Natural killer cell (primary cell): ENCODE data around the gene DCP2. TPM values are rescaled to one million over a fixed set of nuclear protein-coding genes. Genes with fewer than 3 reads are reported as not detected.

ENCODE experiments used
- ATAC-seq, 3 donors: fragments of 150-1000 bp in 2 of 3; fragments of 200-7000 bp in 1 of 3; cut with Tn5 transposase; 1 replicate in 1 of 3; 2 replicates in 2 of 3; pipeline ENCODE4 v1.10.0; 2021; ENCODE audit warnings: mild to moderate bottlenecking in 2 of 3, moderate library complexity in 2 of 3
- DNase-seq, 2 donors: peaks; one replicate each; pipeline versions ENCODE4 v3.0.0 to v3.0.0-alpha.2; 2013 to 2021; ENCODE audit warnings: mixed read lengths in 1 of 2
- H3K27ac ChIP-seq: one replicate; pipeline ENCODE4 v1.5.1; 2013; ENCODE audit warnings: mild to moderate bottlenecking, low read length
- H3K27me3 ChIP-seq: one replicate; pipeline ENCODE4 v1.6.1; 2013; ENCODE audit warnings: low read length; ENCODE audit not compliant: control insufficient read depth, insufficient read depth
- H3K36me3 ChIP-seq: one replicate; pipeline ENCODE4 v1.6.1; 2013; ENCODE audit warnings: low read length; ENCODE audit not compliant: control insufficient read depth, insufficient read depth
- H3K4me1 ChIP-seq: one replicate; pipeline ENCODE4 v1.6.1; 2013; ENCODE audit warnings: low read length; ENCODE audit not compliant: control insufficient read depth, insufficient read depth
- H3K4me3 ChIP-seq: one replicate; pipeline ENCODE4 v1.5.1; 2013; ENCODE audit warnings: low read length
- H3K9me3 ChIP-seq: one replicate; pipeline ENCODE4 v1.6.1; 2013; ENCODE audit warnings: low read length; ENCODE audit not compliant: control insufficient read depth, insufficient read depth
- H3K27ac Mint-ChIP-seq, 2 donors: one replicate each; pipeline ENCODE4 v1.8.0; 2022; ENCODE audit warnings: mild to moderate bottlenecking in 2 of 2, mixed read lengths in 2 of 2, moderate library complexity in 1 of 2
- H3K27me3 Mint-ChIP-seq, 2 donors: one replicate each; pipeline ENCODE4 v1.8.0; 2022; ENCODE audit warnings: low read depth in 2 of 2, mixed read lengths in 2 of 2
- H3K36me3 Mint-ChIP-seq: one replicate; pipeline ENCODE4 v1.8.0; 2022; ENCODE audit warnings: mixed read lengths
- H3K4me1 Mint-ChIP-seq, 2 donors: one replicate each; pipeline ENCODE4 v1.8.0; 2022; ENCODE audit warnings: mixed read lengths in 2 of 2
- H3K4me3 Mint-ChIP-seq: one replicate; pipeline ENCODE4 v1.8.0; 2022; ENCODE audit warnings: mild to moderate bottlenecking, moderate library complexity, mixed read lengths
- H3K9me3 Mint-ChIP-seq, 2 donors: one replicate each; pipeline ENCODE4 v1.8.0; 2022; ENCODE audit warnings: mixed read lengths in 2 of 2
- WGBS: methylation state at CpG from one replicate; pipeline ENCODE4 v1.1.7; 2013; ENCODE audit warnings: missing lambda C conversion rate; ENCODE audit not compliant: insufficient coverage; 5-methylcytosine and 5-hydroxymethylcytosine counted together
- intact Hi-C: fragments of 100-400 bp; cut with micrococcal nuclease; formaldehyde crosslinking; loops from one replicate; pipeline ENCODE4 v1.14.2; 2022
- total RNA-seq, 4 donors: library from RNA; stranded (reverse); fragments of 120-200 nt in 1 of 4; gene quantifications; one replicate each; pipeline versions ENCODE4 v1.2.3 to v1.2.4, GENCODE V29; 2013 to 2022
- TF ChIP-seq, protein P1 (sequence below): fragments of 200-600 bp; IDR thresholded peaks from one replicate; pipeline ENCODE4 v1.8.0; 2022; ENCODE audit warnings: antibody characterized with exemption

The DCP2 gene
- total RNA-seq, 3 donors from 2014 or later (not counting 1 experiment from before 2014, with no cell fraction given), result 69.3 to 82.9 (median 76.7) TPM

DNA sequence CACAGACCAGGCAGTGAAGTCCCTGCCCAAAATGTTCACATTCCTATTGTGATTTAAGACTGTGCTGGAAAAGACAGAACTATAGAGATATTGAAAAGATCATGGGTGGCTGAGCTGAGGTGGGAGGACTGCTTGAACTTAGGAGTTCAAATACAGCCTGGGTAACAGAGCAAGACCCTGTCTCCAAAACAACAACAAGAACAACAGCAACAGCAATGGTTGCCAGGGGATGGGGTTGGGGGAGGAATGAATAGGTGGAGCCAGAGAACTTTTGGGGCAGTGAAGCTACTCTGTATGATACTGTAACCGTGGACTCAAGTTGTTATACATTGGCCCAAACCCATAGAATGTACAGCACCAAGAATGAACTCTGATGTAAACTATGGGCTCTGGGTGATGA, 88.2 kb downstream of the DCP2 start:
- Histone ChIP-seq H3K36me3 (no peaks in the 10 kb centered on the region), H3K27ac (no peak overlapping the region), H3K9me3 (no peaks in the 10 kb centered on the region), H3K27me3 (no peaks in the 10 kb centered on the region), H3K4me1 (no peaks in the 10 kb centered on the region), H3K4me3 (no peak overlapping the region)
- Mint-ChIP-seq H3K36me3 (no peaks in the 10 kb centered on the region), H3K9me3 (no peaks in the 10 kb centered on the region), H3K27me3 (no peaks in the 10 kb centered on the region), H3K4me1 (peaks cover 0 to 8% of the 10 kb centered on the region in 2 donors), H3K4me3 (no peak overlapping the region), H3K27ac (no peak overlapping the region)
- ATAC-seq (no peak), DNase-seq (no peak)
- intact Hi-C loops, result no loop called here
- TF ChIP-seq, protein P1, sequence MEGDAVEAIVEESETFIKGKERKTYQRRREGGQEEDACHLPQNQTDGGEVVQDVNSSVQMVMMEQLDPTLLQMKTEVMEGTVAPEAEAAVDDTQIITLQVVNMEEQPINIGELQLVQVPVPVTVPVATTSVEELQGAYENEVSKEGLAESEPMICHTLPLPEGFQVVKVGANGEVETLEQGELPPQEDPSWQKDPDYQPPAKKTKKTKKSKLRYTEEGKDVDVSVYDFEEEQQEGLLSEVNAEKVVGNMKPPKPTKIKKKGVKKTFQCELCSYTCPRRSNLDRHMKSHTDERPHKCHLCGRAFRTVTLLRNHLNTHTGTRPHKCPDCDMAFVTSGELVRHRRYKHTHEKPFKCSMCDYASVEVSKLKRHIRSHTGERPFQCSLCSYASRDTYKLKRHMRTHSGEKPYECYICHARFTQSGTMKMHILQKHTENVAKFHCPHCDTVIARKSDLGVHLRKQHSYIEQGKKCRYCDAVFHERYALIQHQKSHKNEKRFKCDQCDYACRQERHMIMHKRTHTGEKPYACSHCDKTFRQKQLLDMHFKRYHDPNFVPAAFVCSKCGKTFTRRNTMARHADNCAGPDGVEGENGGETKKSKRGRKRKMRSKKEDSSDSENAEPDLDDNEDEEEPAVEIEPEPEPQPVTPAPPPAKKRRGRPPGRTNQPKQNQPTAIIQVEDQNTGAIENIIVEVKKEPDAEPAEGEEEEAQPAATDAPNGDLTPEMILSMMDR, result no peak
- WGBS, result no CpG with 5 or more reads among the region's 1 CpG

DNA sequence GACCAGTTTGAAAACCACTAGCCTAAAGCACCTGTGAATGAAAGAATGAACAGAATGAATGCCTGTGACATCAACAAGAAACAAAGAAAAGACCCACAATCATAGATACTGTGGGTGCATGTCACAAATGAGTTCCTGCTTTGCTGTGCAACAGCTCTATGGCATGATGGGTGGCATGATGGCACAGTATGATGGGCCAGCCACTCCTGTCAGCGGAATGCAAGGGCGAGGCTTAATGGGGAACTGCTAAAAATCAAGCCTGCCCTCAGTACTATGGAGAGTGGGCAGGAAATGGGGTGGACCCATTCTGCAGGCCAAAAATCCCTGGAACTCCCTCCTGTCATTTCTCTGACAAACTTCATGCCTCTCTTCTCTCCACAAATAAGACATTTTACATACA, 89.0 kb downstream of the DCP2 start:
- Mint-ChIP-seq H3K36me3 (no peaks in the 10 kb centered on the region), H3K9me3 (no peaks in the 10 kb centered on the region), H3K27me3 (no peaks in the 10 kb centered on the region), H3K4me3 (no peak overlapping the region), H3K4me1 (peaks cover 0 to 8% of the 10 kb centered on the region in 2 donors), H3K27ac (no peak overlapping the region)
- intact Hi-C loops, result no loop called here
- TF ChIP-seq, protein P1, result no peak
- no peaks in the 10 kb centered on the region for H3K9me3 ChIP-seq
- 92% methylated on average over 2 of the region's 2 CpGs for WGBS
- no peak overlapping the region for H3K27ac ChIP-seq
- no peak overlapping the region for H3K4me3 ChIP-seq
- DNase-seq (no peak), ATAC-seq (no peak)
- no peaks in the 10 kb centered on the region for H3K27me3 ChIP-seq
- no peaks in the 10 kb centered on the region for H3K4me1 ChIP-seq
- no peaks in the 10 kb centered on the region for H3K36me3 ChIP-seq

DNA sequence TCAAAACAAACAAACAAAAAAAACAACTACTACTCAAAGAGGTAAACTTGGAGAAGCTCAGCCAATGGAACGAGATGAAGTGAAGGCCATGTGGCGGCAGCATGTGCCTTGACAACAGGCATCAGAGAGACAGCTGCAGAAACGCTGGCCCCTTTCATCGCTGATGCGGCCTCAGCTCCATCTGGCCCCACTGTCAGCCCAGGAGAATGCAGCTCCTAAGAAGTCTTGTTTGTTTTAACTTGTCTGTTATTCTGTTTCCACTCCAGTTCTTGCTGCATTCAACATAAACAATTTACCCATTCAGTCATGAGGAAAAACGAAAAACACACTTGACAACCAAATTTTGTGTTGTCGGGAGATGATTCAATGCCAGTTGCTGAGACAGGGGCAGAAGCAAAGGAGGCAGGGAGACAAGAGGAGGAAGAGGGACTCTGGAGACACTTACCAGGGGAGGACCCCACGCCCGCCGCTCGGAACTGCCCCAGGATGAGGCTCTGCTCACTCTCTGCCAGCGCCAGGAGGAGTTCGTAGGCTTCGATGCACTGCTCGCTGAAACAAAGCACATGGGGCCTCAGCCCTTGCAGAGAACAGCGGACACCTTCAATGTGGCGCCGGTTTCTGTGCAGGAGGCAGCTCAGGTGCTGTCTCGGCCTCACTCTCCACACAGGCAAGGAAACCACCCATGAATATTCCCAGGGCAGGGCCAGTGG, 91.2 kb downstream of the DCP2 start:
- Mint-ChIP-seq H3K27ac (no peak overlapping the region), H3K36me3 (no peaks in the 10 kb centered on the region), H3K4me1 (no peaks in the 10 kb centered on the region), H3K27me3 (no peaks in the 10 kb centered on the region), H3K4me3 (no peak overlapping the region), H3K9me3 (no peaks in the 10 kb centered on the region)
- ATAC-seq (no peak), DNase-seq (no peak)
- intact Hi-C loops, result no loop called here
- 92% methylated on average over 19 of the region's 19 CpGs for WGBS
- no peaks in the 10 kb centered on the region for H3K36me3 ChIP-seq
- TF ChIP-seq, protein P1, result no peak
- no peaks in the 10 kb centered on the region for H3K4me1 ChIP-seq
- no peaks in the 10 kb centered on the region for H3K9me3 ChIP-seq
- no peaks in the 10 kb centered on the region for H3K27me3 ChIP-seq
- H3K27ac ChIP-seq, result no peak overlapping the region
- H3K4me3 ChIP-seq, result no peak overlapping the region

DNA sequence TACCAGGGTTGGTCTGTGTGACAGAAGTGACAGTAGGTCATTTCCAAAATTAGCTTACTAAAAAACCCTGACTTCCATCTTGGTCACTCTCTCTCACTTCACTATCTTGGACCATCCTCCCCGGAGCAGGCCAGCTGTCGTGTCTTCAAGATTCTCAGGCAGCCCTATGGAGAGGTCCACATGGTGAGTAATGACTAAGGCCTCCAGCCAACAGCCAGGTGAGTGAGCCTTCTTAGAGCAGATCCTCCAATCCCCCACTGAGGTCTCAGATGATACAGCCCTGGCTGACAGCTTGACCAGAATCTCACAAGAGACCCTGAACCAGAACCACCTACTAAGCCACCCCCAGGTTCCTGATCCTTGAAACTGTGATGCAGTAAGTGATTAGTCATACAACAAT, 92.0 kb downstream of the DCP2 start:
- H3K4me3 ChIP-seq, result no peak overlapping the region
- Mint-ChIP-seq H3K36me3 (no peaks in the 10 kb centered on the region), H3K4me1 (no peaks in the 10 kb centered on the region), H3K4me3 (no peak overlapping the region), H3K9me3 (no peaks in the 10 kb centered on the region), H3K27me3 (no peaks in the 10 kb centered on the region), H3K27ac (no peak overlapping the region)
- no peak for ATAC-seq
- DNase-seq, result no peak
- intact Hi-C loops, result no loop called here
- H3K36me3 ChIP-seq, result no peaks in the 10 kb centered on the region
- H3K27ac ChIP-seq, result no peak overlapping the region
- no peaks in the 10 kb centered on the region for H3K4me1 ChIP-seq
- H3K27me3 ChIP-seq, result no peaks in the 10 kb centered on the region
- no peaks in the 10 kb centered on the region for H3K9me3 ChIP-seq
- 95% methylated on average over 2 of the region's 2 CpGs for WGBS
- TF ChIP-seq, protein P1, result no peak
